ENCODE measurements around the gene RBM5. TPM values are rescaled to one million over a fixed set of nuclear protein-coding genes. Genes with fewer than 3 reads are reported as not detected.
A peak's percentile ranks its signal among the peaks of the same experiment; 100 is the strongest.

The RBM5 gene
- total RNA-seq, 4 donors from 2014 or later = 41.1 to 108 (median 48.2) TPM

GRCh38 chr3:50100956-50101845 is 12.5 kb downstream of the RBM5 start:
- in situ Hi-C loops (cut with MboI; ENCODE audit: low sequenced_read_pairs in 4 of 4) (no loop called here), intact Hi-C loops (cut with DNase I; ENCODE audit: low total_unique reads) (no loop called here)
- no peak overlapping the region for H3K27ac ChIP-seq
- TF ChIP-seq, protein P1, sequence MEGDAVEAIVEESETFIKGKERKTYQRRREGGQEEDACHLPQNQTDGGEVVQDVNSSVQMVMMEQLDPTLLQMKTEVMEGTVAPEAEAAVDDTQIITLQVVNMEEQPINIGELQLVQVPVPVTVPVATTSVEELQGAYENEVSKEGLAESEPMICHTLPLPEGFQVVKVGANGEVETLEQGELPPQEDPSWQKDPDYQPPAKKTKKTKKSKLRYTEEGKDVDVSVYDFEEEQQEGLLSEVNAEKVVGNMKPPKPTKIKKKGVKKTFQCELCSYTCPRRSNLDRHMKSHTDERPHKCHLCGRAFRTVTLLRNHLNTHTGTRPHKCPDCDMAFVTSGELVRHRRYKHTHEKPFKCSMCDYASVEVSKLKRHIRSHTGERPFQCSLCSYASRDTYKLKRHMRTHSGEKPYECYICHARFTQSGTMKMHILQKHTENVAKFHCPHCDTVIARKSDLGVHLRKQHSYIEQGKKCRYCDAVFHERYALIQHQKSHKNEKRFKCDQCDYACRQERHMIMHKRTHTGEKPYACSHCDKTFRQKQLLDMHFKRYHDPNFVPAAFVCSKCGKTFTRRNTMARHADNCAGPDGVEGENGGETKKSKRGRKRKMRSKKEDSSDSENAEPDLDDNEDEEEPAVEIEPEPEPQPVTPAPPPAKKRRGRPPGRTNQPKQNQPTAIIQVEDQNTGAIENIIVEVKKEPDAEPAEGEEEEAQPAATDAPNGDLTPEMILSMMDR (IDR thresholded peaks at IDR 0.05 in 4 of 5, conservative IDR thresholded peaks at IDR 0.05 in 1 of 5) = no peak
- no peak for TF ChIP-seq POLR2A (IDR thresholded peaks at IDR 0.05)
- no peaks in the 10 kb centered on the region for H3K27me3 ChIP-seq
- H3K4me3 ChIP-seq = no peak overlapping the region
- no peaks in the 10 kb centered on the region for H3K9me3 ChIP-seq
- peaks cover 8 to 100% of the 10 kb centered on the region in 2 donors for H3K36me3 ChIP-seq
- ATAC-seq (no peak), DNase-seq (no peak)
- H3K4me1 ChIP-seq = no peaks in the 10 kb centered on the region

- no peak overlapping the region for H3K27ac ChIP-seq
- DNase-seq (no peak), ATAC-seq (no peak)
- intact Hi-C loops (cut with DNase I; ENCODE audit: low total_unique reads) (no loop called here), in situ Hi-C loops (cut with MboI; ENCODE audit: low sequenced_read_pairs in 4 of 4) (no loop called here)
- no peak overlapping the region for H3K4me3 ChIP-seq
- no peaks in the 10 kb centered on the region for H3K9me3 ChIP-seq
- H3K4me1 ChIP-seq = no peaks in the 10 kb centered on the region
- H3K36me3 ChIP-seq = peaks cover 14 to 100% of the 10 kb centered on the region in 2 donors
- H3K27me3 ChIP-seq = no peaks in the 10 kb centered on the region
- TF ChIP-seq POLR2A (IDR thresholded peaks at IDR 0.05) = no peak
- TF ChIP-seq, protein P1 (IDR thresholded peaks at IDR 0.05 in 4 of 5, conservative IDR thresholded peaks at IDR 0.05 in 1 of 5) = no peak
Observed at GRCh38 chr3:50102558-50102957, 13.8 kb downstream of the RBM5 start.

- Histone ChIP-seq H3K27ac (peak overlapping the region; percentile 65 to 78 (median 74)), H3K9me3 (no peaks in the 10 kb centered on the region), H3K27me3 (no peaks in the 10 kb centered on the region), H3K4me3 (no peak overlapping the region), H3K36me3 (peaks cover 22 to 97% of the 10 kb centered on the region in 2 donors), H3K4me1 (peaks cover 21 to 30% of the 10 kb centered on the region in 2 donors)
- peak; percentile 14 to 65 for ATAC-seq
- DNase-seq = no peak
- TF ChIP-seq, protein P1 (IDR thresholded peaks at IDR 0.05 in 4 of 5, conservative IDR thresholded peaks at IDR 0.05 in 1 of 5) = no peak
- TF ChIP-seq POLR2A (IDR thresholded peaks at IDR 0.05) = no peak
- in situ Hi-C loops (cut with MboI; ENCODE audit: low sequenced_read_pairs in 4 of 4) (no loop called here), intact Hi-C loops (cut with DNase I; ENCODE audit: low total_unique reads) (no loop called here)
Observed at GRCh38 chr3:50111757-50112156, 23.0 kb downstream of the RBM5 start.

DNA sequence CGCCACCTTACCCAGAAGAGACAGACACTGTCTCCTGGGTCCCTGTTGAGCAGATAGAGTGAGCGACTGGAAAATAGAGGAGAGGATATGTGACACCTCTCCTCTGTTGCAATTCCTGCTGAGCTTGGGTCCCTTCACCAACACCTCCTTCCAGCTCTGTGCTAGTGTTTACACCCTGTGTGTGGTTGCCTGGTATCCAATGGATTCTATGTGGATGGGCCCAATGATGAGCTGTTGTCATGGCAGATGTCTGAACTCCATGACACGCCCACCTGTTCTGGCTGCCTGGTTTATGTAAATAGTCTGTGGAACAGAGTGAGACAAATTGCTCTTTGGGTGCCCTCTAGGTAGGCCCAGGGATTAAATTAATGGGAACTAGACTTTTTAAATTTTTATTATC is 23.7 kb downstream of the RBM5 start:
- Histone ChIP-seq H3K4me3 (no peak overlapping the region), H3K36me3 (peaks cover 16 to 97% of the 10 kb centered on the region in 2 donors), H3K9me3 (no peaks in the 10 kb centered on the region), H3K27ac (peak overlapping the region; percentile 65 to 78 (median 74)), H3K4me1 (peaks cover 21 to 30% of the 10 kb centered on the region in 2 donors), H3K27me3 (no peaks in the 10 kb centered on the region)
- intact Hi-C loops (cut with DNase I; ENCODE audit: low total_unique reads) = no loop called here
- DNase-seq = peak; percentile 60 to 81
- peak; percentile 95 to 97 for ATAC-seq
- in situ Hi-C loops (cut with MboI; ENCODE audit: low sequenced_read_pairs in 4 of 4) = no loop called here
- no peak for TF ChIP-seq POLR2A (IDR thresholded peaks at IDR 0.05)
- TF ChIP-seq, protein P1 (IDR thresholded peaks at IDR 0.05 in 4 of 5, conservative IDR thresholded peaks at IDR 0.05 in 1 of 5) = no peak

Measured in gastrocnemius medialis (tissue), 4 donors.